ENCODE results near the gene IL33.

DNA sequence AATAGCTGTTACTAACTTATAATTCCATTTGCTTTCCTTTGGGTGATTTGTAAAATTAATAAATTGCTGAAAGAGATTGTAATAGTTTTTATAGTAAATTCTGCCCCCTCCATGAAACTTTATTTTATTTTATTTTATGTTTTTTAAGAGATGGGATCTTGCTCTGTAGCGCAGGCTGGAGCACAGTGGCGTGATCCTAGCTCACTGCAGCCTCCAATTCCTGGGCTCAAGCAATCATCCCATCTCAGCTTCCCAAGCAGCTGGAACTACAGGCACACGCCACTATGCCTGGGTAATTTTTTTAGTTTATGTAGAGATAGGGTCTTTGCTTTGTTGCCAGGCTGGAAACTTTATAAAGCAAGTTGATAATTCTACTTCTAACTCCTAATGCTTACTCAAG is 395 bp downstream of the IL33 start:
- no peak for TF ChIP-seq CTCF (IDR thresholded peaks at IDR 0.05; ENCODE audit: low read depth, low read length)
- TF ChIP-seq POLR2A (IDR thresholded peaks at IDR 0.05; ENCODE audit: extremely low read depth, insufficient read length), result no peak
- TF ChIP-seq MAX (IDR thresholded peaks at IDR 0.05; ENCODE audit: low read depth, low read length), result no peak
